H9 (cell line): Measurements from ENCODE around the gene CNGA4. TPM values are rescaled to one million over a fixed set of nuclear protein-coding genes. Genes with fewer than 3 reads are reported as not detected.
A peak's percentile ranks its signal among the peaks of the same experiment; 100 is the strongest.

Experiments used
- DNase-seq: peaks from one replicate; pipeline ENCODE4 v3.0.0-alpha.2; 2017
- H2AFZ ChIP-seq: one replicate; pipeline ENCODE4 v1.6.1; 2013; ENCODE audit warnings: mild to moderate bottlenecking, low read length, control low read depth, moderate library complexity
- H2AK5ac ChIP-seq: 2 replicates; pipeline ENCODE4 v1.6.1; 2013; ENCODE audit warnings: low read length, control low read depth, mixed read lengths; ENCODE audit not compliant: insufficient read length
- H2BK120ac ChIP-seq: one replicate; pipeline ENCODE4 v1.6.1; 2013; ENCODE audit warnings: low read depth, mild to moderate bottlenecking, low read length, control low read depth, inconsistent platforms; ENCODE audit not compliant: poor library complexity, severe bottlenecking
- H2BK12ac ChIP-seq: 2 replicates; pipeline ENCODE4 v1.6.1; 2013; ENCODE audit warnings: low read length, control low read depth, mixed read lengths, low read depth; ENCODE audit not compliant: insufficient read length
- H2BK15ac ChIP-seq: 2 replicates; pipeline ENCODE4 v1.6.1; 2013; ENCODE audit warnings: low read depth, low read length, control low read depth
- H2BK20ac ChIP-seq: one replicate; pipeline ENCODE4 v1.6.1; 2013; ENCODE audit warnings: low read depth, mild to moderate bottlenecking, low read length, control low read depth, inconsistent platforms; ENCODE audit not compliant: poor library complexity, severe bottlenecking
- H2BK5ac ChIP-seq: 2 replicates; pipeline ENCODE4 v1.6.1; 2013; ENCODE audit warnings: low read length, control low read depth, mixed read lengths; ENCODE audit not compliant: insufficient read length
- H3K14ac ChIP-seq: 2 replicates; pipeline ENCODE4 v1.6.1; 2013; ENCODE audit warnings: low read length, control low read depth; ENCODE audit not compliant: insufficient read depth
- H3K18ac ChIP-seq: 2 replicates; pipeline ENCODE4 v1.6.1; 2013; ENCODE audit warnings: low read depth, mild to moderate bottlenecking, mixed read lengths, low read length, control low read depth; ENCODE audit not compliant: insufficient read length
- H3K23ac ChIP-seq: 2 replicates; pipeline ENCODE4 v1.6.1; 2013; ENCODE audit warnings: low read length, control low read depth, mixed read lengths, low read depth; ENCODE audit not compliant: insufficient read length
- H3K23me2 ChIP-seq: 2 replicates; pipeline ENCODE4 v1.6.1; 2013; ENCODE audit warnings: low read depth, mild to moderate bottlenecking, mixed read lengths, low read length, control low read depth; ENCODE audit not compliant: insufficient read length, poor library complexity, severe bottlenecking
- H3K27ac ChIP-seq: 2 replicates; pipeline ENCODE4 v1.5.1; 2013; ENCODE audit warnings: low read length, control low read depth, mixed read lengths, low read depth; ENCODE audit not compliant: insufficient read length
- H3K27me3 ChIP-seq: 2 replicates; pipeline ENCODE4 v1.6.1; 2013; ENCODE audit warnings: low read length, control low read depth, inconsistent platforms; ENCODE audit not compliant: insufficient read depth
- H3K4ac ChIP-seq: 2 replicates; pipeline ENCODE4 v1.6.1; 2013; ENCODE audit warnings: low read depth, mild to moderate bottlenecking, control low read depth, inconsistent platforms, low read length, moderate library complexity
- H3K4me1 ChIP-seq: 2 replicates; pipeline ENCODE4 v1.6.1; 2013; ENCODE audit warnings: low read length, control low read depth, inconsistent platforms; ENCODE audit not compliant: insufficient read depth
- H3K4me2 ChIP-seq: 2 replicates; pipeline ENCODE4 v1.6.1; 2013; ENCODE audit warnings: low read length, control low read depth, mixed read lengths; ENCODE audit not compliant: insufficient read length, insufficient read depth
- H3K56ac ChIP-seq: 2 replicates; pipeline ENCODE4 v1.6.1; 2013; ENCODE audit warnings: low read depth, mild to moderate bottlenecking, mixed read lengths, low read length, control low read depth; ENCODE audit not compliant: insufficient read length
- H3K79me1 ChIP-seq: 2 replicates; pipeline ENCODE4 v1.6.1; 2013; ENCODE audit warnings: low read depth, mild to moderate bottlenecking, moderate library complexity, low read length, control low read depth, inconsistent platforms; ENCODE audit not compliant: insufficient read depth, poor library complexity, severe bottlenecking
- H3K79me2 ChIP-seq: 2 replicates; pipeline ENCODE4 v1.6.1; 2013; ENCODE audit warnings: low read length, control low read depth, inconsistent platforms; ENCODE audit not compliant: insufficient read depth
- H3K9ac ChIP-seq: 2 replicates; pipeline ENCODE4 v1.6.1; 2013; ENCODE audit warnings: low read length, control low read depth, mixed read lengths; ENCODE audit not compliant: insufficient read length; ENCODE audit errors: extremely low read depth
- H3K9me3 ChIP-seq: one replicate; pipeline ENCODE4 v1.6.1; 2013; ENCODE audit warnings: low read depth, low read length, inconsistent platforms; ENCODE audit not compliant: control insufficient read depth
- H3T11ph ChIP-seq: one replicate; pipeline ENCODE4 v1.6.1; 2013; ENCODE audit warnings: mild to moderate bottlenecking, low read length, control low read depth, inconsistent platforms
- H4K20me1 ChIP-seq: one replicate; pipeline ENCODE4 v1.6.1; 2013; ENCODE audit not compliant: control insufficient read depth, insufficient read length, insufficient read depth
- H4K5ac ChIP-seq: 2 replicates; pipeline ENCODE4 v1.6.1; 2013; ENCODE audit warnings: low read depth, mild to moderate bottlenecking, mixed read lengths, low read length, control low read depth; ENCODE audit not compliant: insufficient read length
- H4K8ac ChIP-seq: replicated peaks from 2 replicates; pipeline ENCODE4 v1.6.1; 2013; ENCODE audit warnings: low read length, control low read depth, mixed read lengths, low read depth; ENCODE audit not compliant: insufficient read length
- H4K91ac ChIP-seq: 2 replicates; pipeline ENCODE4 v1.6.1; 2013; ENCODE audit warnings: low read depth, mild to moderate bottlenecking, moderate library complexity, mixed read lengths, low read length, control low read depth; ENCODE audit not compliant: insufficient read length
- H3K27ac Mint-ChIP-seq, 3 experiments: 2 replicates in 2 of 3; 3 replicates in 1 of 3; pipeline ENCODE4 v1.8.0; 2020 to 2021; ENCODE audit warnings: mixed read lengths in 3 of 3, mild to moderate bottlenecking in 1 of 3, moderate library complexity in 1 of 3
- H3K27me3 Mint-ChIP-seq: 2 replicates; pipeline ENCODE4 v1.8.0; 2021; ENCODE audit warnings: low read depth, mild to moderate bottlenecking, moderate library complexity, mixed read lengths
- H3K36me3 Mint-ChIP-seq, 3 experiments: 2 replicates in 2 of 3; 3 replicates in 1 of 3; pipeline ENCODE4 v1.8.0; 2020 to 2021; ENCODE audit warnings: low read depth in 3 of 3, mixed read lengths in 3 of 3; ENCODE audit not compliant: insufficient read depth in 1 of 3
- H3K4me1 Mint-ChIP-seq, 2 experiments: 2 replicates each; pipeline ENCODE4 v1.8.0; 2020; ENCODE audit warnings: mixed read lengths in 2 of 2
- H3K4me3 Mint-ChIP-seq, 2 experiments: 2 replicates in 1 of 2; 3 replicates in 1 of 2; pipeline ENCODE4 v1.8.0; 2020 to 2021; ENCODE audit warnings: mild to moderate bottlenecking in 2 of 2, mixed read lengths in 2 of 2, moderate library complexity in 1 of 2
- H3K9me3 Mint-ChIP-seq, 2 experiments: 2 replicates in 1 of 2; 3 replicates in 1 of 2; pipeline ENCODE4 v1.8.0; 2020; ENCODE audit warnings: mild to moderate bottlenecking in 2 of 2, mixed read lengths in 2 of 2, moderate library complexity in 1 of 2
- CTCF ChIP-seq: fragments of 200-600 bp; sonication (generic); conservative IDR thresholded peaks from 3 replicates; pipeline ENCODE4 v1.8.0; 2021; ENCODE audit warnings: antibody characterized with exemption, mild to moderate bottlenecking
- WGBS: extraction: QIAGEN DNeasy Blood & Tissue Kit; methylation state at CpG from one replicate; pipeline ENCODE4 v1.1.7; 2013; ENCODE audit warnings: missing lambda C conversion rate, low lambda C conversion rate, mixed read lengths; ENCODE audit not compliant: insufficient read length; ENCODE audit errors: extremely low coverage; 5-methylcytosine and 5-hydroxymethylcytosine counted together
- total RNA-seq: library from RNA; stranded (reverse); gene quantifications from 2 replicates; pipeline ENCODE4 v1.2.1, GENCODE V29; 2021

Gene CNGA4
- total RNA-seq, 1 experiment from 2014 or later, result 0.11 TPM

- H4K91ac ChIP-seq, result no peak overlapping the region
- H3K56ac ChIP-seq, result no peak overlapping the region
- no peak overlapping the region for H4K8ac ChIP-seq
- H3K4ac ChIP-seq, result no peak overlapping the region
- no peak overlapping the region for H3K14ac ChIP-seq
- no peaks in the 10 kb centered on the region for H3K27me3 Mint-ChIP-seq
- H3K23ac ChIP-seq, result no peak overlapping the region
- no peak overlapping the region for H2BK12ac ChIP-seq
- no peak overlapping the region for H2AFZ ChIP-seq
- no peak overlapping the region for H3K4me2 ChIP-seq
- H3K27me3 ChIP-seq, result no peaks in the 10 kb centered on the region
- H3K36me3 Mint-ChIP-seq, result peaks cover 0 to 2% (median 0%) of the 10 kb centered on the region in 3 experiments; a peak in 1 of 7 replicates
- no peaks in the 10 kb centered on the region for H3K79me2 ChIP-seq
- no peaks in the 10 kb centered on the region for H3K23me2 ChIP-seq
- peaks cover 8% of the 10 kb centered on the region in 2 experiments for H3K4me1 Mint-ChIP-seq
- H3K9me3 ChIP-seq, result no peaks in the 10 kb centered on the region
- no peak overlapping the region for H4K5ac ChIP-seq
- H2BK120ac ChIP-seq, result no peak overlapping the region
- H3K9ac ChIP-seq, result no peak overlapping the region
- H3K79me1 ChIP-seq, result no peaks in the 10 kb centered on the region
- H2AK5ac ChIP-seq, result no peak overlapping the region
- no peaks in the 10 kb centered on the region for H4K20me1 ChIP-seq
- no peak overlapping the region for H2BK20ac ChIP-seq
- no peak overlapping the region for H3K18ac ChIP-seq
- no peak overlapping the region for H3T11ph ChIP-seq
- H3K4me1 ChIP-seq, result peaks cover 3% of the 10 kb centered on the region; the same call in 1 of the 2 replicates
- no CpG with 5 or more reads among the region's 4 CpGs for WGBS
- no peak overlapping the region for H2BK15ac ChIP-seq
- no peak overlapping the region; a peak in 1 of 5 replicates for H3K4me3 Mint-ChIP-seq
- H3K27ac ChIP-seq, result no peak overlapping the region
- 0 out of 7 replicates have a peak overlapping the region, but pooled peaks of 1 of the 3 experiments have one; percentile 48 for H3K27ac Mint-ChIP-seq
- no peak overlapping the region for H2BK5ac ChIP-seq
- no peak for DNase-seq
- no peaks in the 10 kb centered on the region for H3K9me3 Mint-ChIP-seq
- no peak for TF ChIP-seq CTCF
Measured at GRCh38 chr11:6200975-6201374, 37.9 kb upstream of the CNGA4 start.
